ENCODE measurements around the gene UXS1.
"Not testable (repeated sequence)": the region's sequence is repeated elsewhere in the genome, so short reads cannot be mapped to it uniquely, and the experiment has no call there.

UXS1 gene

GRCh38 chr2:106208874-106209273 is 14.8 kb upstream of the UXS1 start:
- Histone ChIP-seq H3K4me1 (ENCODE audit: insufficient read depth, low read length) (no peaks in the 10 kb centered on the region), H4K20me1 (ENCODE audit: insufficient read depth, low read length) (no peaks in the 10 kb centered on the region), H3K9me3 (ENCODE audit: insufficient read depth, low read length, severe bottlenecking) (no peaks in the 10 kb centered on the region), H2AFZ (ENCODE audit: low read depth, low read length) (no peak overlapping the region), H3K4me3 (ENCODE audit: low read depth in 1 of 2, low read length in 2 of 2) (no peak overlapping the region), H3K79me2 (ENCODE audit: insufficient read depth, low read length) (no peaks in the 10 kb centered on the region), H3K27ac (ENCODE audit: low read length) (no peak overlapping the region), H3K9ac (ENCODE audit: low read depth, low read length) (no peak overlapping the region), H3K4me2 (ENCODE audit: insufficient read depth, low read length) (no peak overlapping the region), H3K36me3 (ENCODE audit: insufficient read depth, low read length) (no peaks in the 10 kb centered on the region), H3K27me3 (ENCODE audit: insufficient read depth, low read length, poor library complexity) (no peaks in the 10 kb centered on the region)
- no peak for DNase-seq
- no peak for ATAC-seq (ENCODE audit: insufficient read depth, low read depth)
- no peak for TF ChIP-seq EZH2 (IDR thresholded peaks at IDR 0.05; ENCODE audit: borderline replicate concordance, low read depth, low read length, severe bottlenecking)
- no peak for TF ChIP-seq CTCF (IDR thresholded peaks at IDR 0.05; ENCODE audit: borderline replicate concordance, extremely low read depth, low read length, poor library complexity, severe bottlenecking)

GRCh38 chr2:106208399-106208798 is 14.3 kb upstream of the UXS1 start:
- no peaks in the 10 kb centered on the region for H3K79me2 ChIP-seq (ENCODE audit: insufficient read depth, low read length)
- no peak overlapping the region for H3K4me2 ChIP-seq (ENCODE audit: insufficient read depth, low read length)
- no peak overlapping the region for H3K4me3 ChIP-seq (ENCODE audit: low read depth in 1 of 2, low read length in 2 of 2)
- H3K9ac ChIP-seq (ENCODE audit: low read depth, low read length) = no peak overlapping the region
- no peak overlapping the region for H3K27ac ChIP-seq (ENCODE audit: low read length)
- no peak overlapping the region for H2AFZ ChIP-seq (ENCODE audit: low read depth, low read length)
- H4K20me1 ChIP-seq (ENCODE audit: insufficient read depth, low read length) = no peaks in the 10 kb centered on the region
- TF ChIP-seq CTCF (IDR thresholded peaks at IDR 0.05; ENCODE audit: borderline replicate concordance, extremely low read depth, low read length, poor library complexity, severe bottlenecking) (no peak), EZH2 (IDR thresholded peaks at IDR 0.05; ENCODE audit: borderline replicate concordance, low read depth, low read length, severe bottlenecking) (no peak)
- DNase-seq = no peak
- H3K9me3 ChIP-seq (ENCODE audit: insufficient read depth, low read length, severe bottlenecking) = no peaks in the 10 kb centered on the region
- no peaks in the 10 kb centered on the region for H3K27me3 ChIP-seq (ENCODE audit: insufficient read depth, low read length, poor library complexity)
- no peak for ATAC-seq (ENCODE audit: insufficient read depth, low read depth)
- H3K36me3 ChIP-seq (ENCODE audit: insufficient read depth, low read length) = no peaks in the 10 kb centered on the region
- no peaks in the 10 kb centered on the region for H3K4me1 ChIP-seq (ENCODE audit: insufficient read depth, low read length)

GRCh38 chr2:106207246-106207645 is 13.1 kb upstream of the UXS1 start:
- no peak for ATAC-seq (ENCODE audit: insufficient read depth, low read depth)
- Histone ChIP-seq H2AFZ (ENCODE audit: low read depth, low read length) (no peak overlapping the region), H3K79me2 (ENCODE audit: insufficient read depth, low read length) (no peaks in the 10 kb centered on the region), H3K36me3 (ENCODE audit: insufficient read depth, low read length) (no peaks in the 10 kb centered on the region), H3K27me3 (ENCODE audit: insufficient read depth, low read length, poor library complexity) (no peaks in the 10 kb centered on the region), H3K9ac (ENCODE audit: low read depth, low read length) (no peak overlapping the region), H3K27ac (ENCODE audit: low read length) (no peak overlapping the region), H3K9me3 (ENCODE audit: insufficient read depth, low read length, severe bottlenecking) (no peaks in the 10 kb centered on the region), H4K20me1 (ENCODE audit: insufficient read depth, low read length) (no peaks in the 10 kb centered on the region), H3K4me1 (ENCODE audit: insufficient read depth, low read length) (no peaks in the 10 kb centered on the region), H3K4me3 (ENCODE audit: low read depth in 1 of 2, low read length in 2 of 2) (no peak overlapping the region), H3K4me2 (ENCODE audit: insufficient read depth, low read length) (no peak overlapping the region)
- DNase-seq = no peak
- TF ChIP-seq CTCF (IDR thresholded peaks at IDR 0.05; ENCODE audit: borderline replicate concordance, extremely low read depth, low read length, poor library complexity, severe bottlenecking) (no peak), EZH2 (IDR thresholded peaks at IDR 0.05; ENCODE audit: borderline replicate concordance, low read depth, low read length, severe bottlenecking) (no peak)

GRCh38 chr2:106205488-106205887 is 11.4 kb upstream of the UXS1 start:
- TF ChIP-seq EZH2 (IDR thresholded peaks at IDR 0.05; ENCODE audit: borderline replicate concordance, low read depth, low read length, severe bottlenecking) = no peak
- no peak for TF ChIP-seq CTCF (IDR thresholded peaks at IDR 0.05; ENCODE audit: borderline replicate concordance, extremely low read depth, low read length, poor library complexity, severe bottlenecking)
- Histone ChIP-seq H3K9ac (ENCODE audit: low read depth, low read length) (no peak overlapping the region), H2AFZ (ENCODE audit: low read depth, low read length) (no peak overlapping the region), H3K36me3 (ENCODE audit: insufficient read depth, low read length) (no peaks in the 10 kb centered on the region), H3K4me3 (ENCODE audit: low read depth in 1 of 2, low read length in 2 of 2) (no peak overlapping the region), H3K79me2 (ENCODE audit: insufficient read depth, low read length) (no peaks in the 10 kb centered on the region), H3K4me2 (ENCODE audit: insufficient read depth, low read length) (no peak overlapping the region), H3K4me1 (ENCODE audit: insufficient read depth, low read length) (no peaks in the 10 kb centered on the region), H3K27ac (ENCODE audit: low read length) (no peak overlapping the region), H3K9me3 (ENCODE audit: insufficient read depth, low read length, severe bottlenecking) (no peaks in the 10 kb centered on the region), H3K27me3 (ENCODE audit: insufficient read depth, low read length, poor library complexity) (no peaks in the 10 kb centered on the region), H4K20me1 (ENCODE audit: insufficient read depth, low read length) (no peaks in the 10 kb centered on the region)
- ATAC-seq (ENCODE audit: insufficient read depth, low read depth) (no peak), DNase-seq (no peak)

- not testable (repeated sequence) for H3K79me2 ChIP-seq (ENCODE audit: insufficient read depth, low read length); H3K4me2 ChIP-seq (ENCODE audit: insufficient read depth, low read length); H3K9ac ChIP-seq (ENCODE audit: low read depth, low read length); H3K27ac ChIP-seq (ENCODE audit: low read length); H3K4me3 ChIP-seq (ENCODE audit: low read depth in 1 of 2, low read length in 2 of 2); H4K20me1 ChIP-seq (ENCODE audit: insufficient read depth, low read length); ATAC-seq (ENCODE audit: insufficient read depth, low read depth); DNase-seq; H3K27me3 ChIP-seq (ENCODE audit: insufficient read depth, low read length, poor library complexity); H3K4me1 ChIP-seq (ENCODE audit: insufficient read depth, low read length); H2AFZ ChIP-seq (ENCODE audit: low read depth, low read length); H3K9me3 ChIP-seq (ENCODE audit: insufficient read depth, low read length, severe bottlenecking); H3K36me3 ChIP-seq (ENCODE audit: insufficient read depth, low read length)
These were observed 10.4 kb upstream of the UXS1 start for GRCh38 chr2:106204551-106204950.

All from DND-41 (cell line).